OCI-LY1 (cell line): ENCODE data around the gene HOPX.

ENCODE experiments used
- H2AFZ ChIP-seq: fragments of 200-600 bp; sonication (generic), shearing (Covaris generic); 2 replicates; pipeline ENCODE4 v1.6.0; 2014; ENCODE audit warnings: antibody characterized with exemption, mild to moderate bottlenecking, low read length
- H3F3A ChIP-seq: fragments of 200-600 bp; sonication (generic), shearing (Covaris generic); 2 replicates; pipeline ENCODE4 v1.6.0; 2014; ENCODE audit warnings: mild to moderate bottlenecking, antibody characterized with exemption, low read length, moderate library complexity; ENCODE audit not compliant: insufficient read depth
- H3K27ac ChIP-seq: fragments of 200-600 bp; sonication (generic); 2 replicates; pipeline ENCODE4 v1.5.1; 2014; ENCODE audit warnings: low read length, mixed run types, mild to moderate bottlenecking, low read depth; ENCODE audit not compliant: poor library complexity, severe bottlenecking
- H3K27me3 ChIP-seq: fragments of 200-600 bp; sonication (generic); 2 replicates; pipeline ENCODE4 v1.6.0; 2014; ENCODE audit warnings: antibody characterized with exemption, mild to moderate bottlenecking, low read length, moderate library complexity; ENCODE audit not compliant: insufficient read depth
- H3K36me3 ChIP-seq: fragments of 200-600 bp; sonication (generic); 2 replicates; pipeline ENCODE4 v1.6.1; 2014; ENCODE audit warnings: mild to moderate bottlenecking, antibody characterized with exemption, low read length, moderate library complexity, mixed read lengths; ENCODE audit not compliant: insufficient read depth
- H3K4me1 ChIP-seq: fragments of 200-600 bp; sonication (generic); 2 replicates; pipeline ENCODE4 v1.5.1; 2014; ENCODE audit warnings: mild to moderate bottlenecking, low read length, moderate library complexity; ENCODE audit not compliant: insufficient read depth, severe bottlenecking
- H3K4me2 ChIP-seq: fragments of 200-600 bp; sonication (generic), shearing (Covaris generic); 2 replicates; pipeline ENCODE4 v1.6.1; 2014; ENCODE audit warnings: low read length
- H3K4me3 ChIP-seq: fragments of 200-600 bp; sonication (generic); 2 replicates; pipeline ENCODE4 v1.5.1; 2014; ENCODE audit warnings: low read length, low read depth, mild to moderate bottlenecking, mixed read lengths; ENCODE audit not compliant: poor library complexity, severe bottlenecking
- H3K79me2 ChIP-seq: fragments of 200-600 bp; shearing (Covaris generic); 2 replicates; pipeline ENCODE4 v1.6.1; 2016; ENCODE audit warnings: mixed run types, low read length, mixed read lengths; ENCODE audit not compliant: insufficient read depth
- H3K9ac ChIP-seq: fragments of 200-600 bp; sonication (generic), shearing (Covaris generic); 2 replicates; pipeline ENCODE4 v1.6.1; 2014; ENCODE audit warnings: mild to moderate bottlenecking, low read length, mixed read lengths
- H3K9me2 ChIP-seq: fragments of 200-600 bp; sonication (generic), shearing (Covaris generic); 2 replicates; pipeline ENCODE4 v1.6.1; 2014; ENCODE audit warnings: low read depth, mild to moderate bottlenecking, low read length, mixed read lengths
- H3K9me3 ChIP-seq: fragments of 200-600 bp; shearing (Covaris generic); 2 replicates; pipeline ENCODE4 v1.6.1; 2014; ENCODE audit warnings: low read length, mixed read lengths
- H4K20me1 ChIP-seq: fragments of 200-600 bp; sonication (generic), shearing (Covaris generic); 2 replicates; pipeline ENCODE4 v1.6.0; 2016; ENCODE audit warnings: mild to moderate bottlenecking, low read length; ENCODE audit not compliant: insufficient read depth
- CTCF ChIP-seq: fragments of 200-600 bp; sonication (generic), shearing (Covaris generic); IDR thresholded peaks from 2 replicates; pipeline ENCODE4 v1.5.1; 2017; ENCODE audit warnings: mild to moderate bottlenecking, antibody characterized with exemption, low read length, moderate library complexity, mixed read lengths
- EZH2 ChIP-seq: fragments of 200-600 bp; sonication (generic), shearing (Covaris generic); IDR thresholded peaks from 2 replicates; pipeline ENCODE4 v1.8.0; 2017; ENCODE audit warnings: borderline replicate concordance, mixed run types, mild to moderate bottlenecking, antibody characterized with exemption, low read length, moderate library complexity, mixed read lengths

HOPX gene

GRCh38 chr4:56626963-56627362, 54.1 kb downstream of the HOPX start:
- no peaks in the 10 kb centered on the region for H4K20me1 ChIP-seq
- no peak overlapping the region for H3K9ac ChIP-seq
- H3K9me3 ChIP-seq, result no peaks in the 10 kb centered on the region
- no peaks in the 10 kb centered on the region for H3K79me2 ChIP-seq
- TF ChIP-seq CTCF, result no peak
- no peaks in the 10 kb centered on the region for H3K36me3 ChIP-seq
- no peak overlapping the region for H3K27ac ChIP-seq
- no peaks in the 10 kb centered on the region for H3K27me3 ChIP-seq
- no peaks in the 10 kb centered on the region for H3F3A ChIP-seq
- no peak overlapping the region for H2AFZ ChIP-seq
- H3K4me1 ChIP-seq, result no peaks in the 10 kb centered on the region
- H3K4me2 ChIP-seq, result no peak overlapping the region
- H3K9me2 ChIP-seq, result no peaks in the 10 kb centered on the region
- H3K4me3 ChIP-seq, result no peak overlapping the region

- Histone ChIP-seq H3K36me3 (no peaks in the 10 kb centered on the region), H3K4me3 (no peak overlapping the region), H3K27me3 (no peaks in the 10 kb centered on the region)
Measured at GRCh38 chr4:56626420-56626819, 54.7 kb downstream of the HOPX start.

GRCh38 chr4:56622176-56622575, 58.9 kb downstream of the HOPX start:
- no peak overlapping the region for H2AFZ ChIP-seq
- H3K9me2 ChIP-seq, result no peaks in the 10 kb centered on the region
- H3K9ac ChIP-seq, result no peak overlapping the region
- H3K79me2 ChIP-seq, result no peaks in the 10 kb centered on the region
- no peak overlapping the region for H3K4me2 ChIP-seq
- H3K4me3 ChIP-seq, result no peak overlapping the region
- no peaks in the 10 kb centered on the region for H3K36me3 ChIP-seq
- no peak for TF ChIP-seq CTCF
- TF ChIP-seq EZH2, result no peak
- no peaks in the 10 kb centered on the region for H3K9me3 ChIP-seq
- H3K4me1 ChIP-seq, result no peaks in the 10 kb centered on the region
- no peak overlapping the region for H3K27ac ChIP-seq
- no peaks in the 10 kb centered on the region for H4K20me1 ChIP-seq
- no peaks in the 10 kb centered on the region for H3F3A ChIP-seq
- H3K27me3 ChIP-seq, result no peaks in the 10 kb centered on the region

More at GRCh38 chr4:56626420-56626819, 54.7 kb downstream of the HOPX start:
- H4K20me1 ChIP-seq, result no peaks in the 10 kb centered on the region
- H3K4me1 ChIP-seq, result no peaks in the 10 kb centered on the region
- no peak for TF ChIP-seq CTCF
- no peak for TF ChIP-seq EZH2
- H3K9me3 ChIP-seq, result no peaks in the 10 kb centered on the region
- H3K27ac ChIP-seq, result no peak overlapping the region
- no peaks in the 10 kb centered on the region for H3F3A ChIP-seq
- no peak overlapping the region for H3K4me2 ChIP-seq
- no peaks in the 10 kb centered on the region for H3K79me2 ChIP-seq
- no peak overlapping the region for H2AFZ ChIP-seq
- no peak overlapping the region for H3K9ac ChIP-seq
- H3K9me2 ChIP-seq, result no peaks in the 10 kb centered on the region
